ENCODE measurements around the gene DAPK1.

Gene DAPK1

GRCh38 chr9:87618931-87619330, 121.3 kb downstream of the DAPK1 start:
- no peak for DNase-seq

- no peak for DNase-seq
Measured at GRCh38 chr9:87619346-87619745, 121.7 kb downstream of the DAPK1 start.

- no peak for DNase-seq
Measured at GRCh38 chr9:87620731-87621322, 123.2 kb downstream of the DAPK1 start.

GRCh38 chr9:87622098-87622497, 124.4 kb downstream of the DAPK1 start:
- DNase-seq: no peak

- no peak for DNase-seq
Measured at GRCh38 chr9:87622923-87623322, 125.3 kb downstream of the DAPK1 start.

- DNase-seq: no peak
Measured at GRCh38 chr9:87628346-87628745, 130.7 kb downstream of the DAPK1 start.

GRCh38 chr9:87629104-87629503, 131.4 kb downstream of the DAPK1 start:
- no peak for DNase-seq

GRCh38 chr9:87630266-87630665, 132.6 kb downstream of the DAPK1 start:
- no peak for DNase-seq

GRCh38 chr9:87630846-87631245, 133.2 kb downstream of the DAPK1 start:
- DNase-seq: no peak

- DNase-seq: no peak
Measured at GRCh38 chr9:87635656-87636501, 138.2 kb downstream of the DAPK1 start.

- DNase-seq: no peak
Measured at GRCh38 chr9:87638292-87638691, 140.6 kb downstream of the DAPK1 start.

- no peak for DNase-seq
Measured at GRCh38 chr9:87639949-87640348, 142.3 kb downstream of the DAPK1 start.

GRCh38 chr9:87640385-87640795, 142.7 kb downstream of the DAPK1 start:
- peak; percentile 48 for DNase-seq

- no peak for DNase-seq
Measured at GRCh38 chr9:87641067-87641466, 143.4 kb downstream of the DAPK1 start.

- no peak for DNase-seq
Measured at GRCh38 chr9:87642330-87643106, 144.9 kb downstream of the DAPK1 start.

GRCh38 chr9:87643107-87643650, 145.5 kb downstream of the DAPK1 start:
- DNase-seq: no peak

GRCh38 chr9:87643778-87644570, 146.3 kb downstream of the DAPK1 start:
- no peak for DNase-seq

- DNase-seq: no peak
Measured at GRCh38 chr9:87644659-87645058, 147.0 kb downstream of the DAPK1 start.

GRCh38 chr9:87646546-87646945, 148.9 kb downstream of the DAPK1 start:
- DNase-seq: no peak

GRCh38 chr9:87647114-87647513, 149.4 kb downstream of the DAPK1 start:
- no peak for DNase-seq

GRCh38 chr9:87648606-87649005, 150.9 kb downstream of the DAPK1 start:
- no peak for DNase-seq

- no peak for DNase-seq
Measured at GRCh38 chr9:87650611-87651295, 153.1 kb downstream of the DAPK1 start.
